GM12801 (cell line): ENCODE results near the gene EFNB2.

ENCODE experiments used
- CTCF ChIP-seq: IDR thresholded peaks from one replicate; pipeline ENCODE4 v1.5.1; 2011; ENCODE audit warnings: control low read depth; ENCODE audit not compliant: insufficient read length; ENCODE audit errors: extremely low read depth

The EFNB2 gene

GRCh38 chr13:106505295-106505694, 30.2 kb downstream of the EFNB2 start:
- TF ChIP-seq CTCF, result no peak

GRCh38 chr13:106503730-106504453, 31.6 kb downstream of the EFNB2 start:
- TF ChIP-seq CTCF, result no peak

DNA sequence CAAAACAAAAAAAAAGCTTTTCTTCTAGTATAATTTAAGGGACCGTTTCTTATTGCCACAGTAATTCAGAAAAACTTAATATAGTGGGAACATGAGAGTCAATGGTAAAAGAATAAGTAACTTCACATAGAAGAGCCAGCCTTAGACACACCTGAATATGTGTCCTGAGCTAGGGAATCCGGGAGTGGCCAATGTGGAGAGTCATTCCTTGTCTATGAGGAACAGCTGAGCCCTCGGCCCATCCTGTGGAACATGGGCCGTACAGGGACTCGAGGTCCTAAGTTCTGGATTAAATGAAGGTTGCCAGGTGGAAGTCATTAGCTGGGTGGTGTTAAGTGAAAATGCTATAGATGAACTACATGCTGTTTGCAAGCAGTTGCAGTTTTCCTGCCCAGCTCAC, 32.2 kb downstream of the EFNB2 start:
- TF ChIP-seq CTCF, result no peak

- no peak for TF ChIP-seq CTCF
These were observed 35.0 kb downstream of the EFNB2 start for GRCh38 chr13:106500445-106500844.

DNA sequence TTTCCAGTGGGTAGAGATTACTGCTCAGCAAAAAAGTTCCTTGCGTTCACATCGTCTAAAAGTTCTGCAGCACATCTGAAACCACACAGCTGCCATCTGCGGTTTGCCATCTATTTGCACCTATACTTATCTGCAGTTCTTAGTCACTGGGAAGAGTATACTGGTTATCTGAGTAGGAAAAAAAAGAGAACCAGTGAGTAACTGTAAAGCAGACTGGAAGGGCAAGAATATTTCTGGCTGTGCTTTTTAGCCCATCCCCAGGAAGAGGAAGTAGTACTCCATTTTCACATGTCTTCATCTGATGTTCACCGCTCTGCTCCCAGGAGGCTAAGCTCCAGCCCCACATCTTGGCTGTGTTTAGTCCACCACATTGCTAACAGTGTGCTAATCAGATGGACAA, 35.6 kb downstream of the EFNB2 start:
- TF ChIP-seq CTCF, result no peak

DNA sequence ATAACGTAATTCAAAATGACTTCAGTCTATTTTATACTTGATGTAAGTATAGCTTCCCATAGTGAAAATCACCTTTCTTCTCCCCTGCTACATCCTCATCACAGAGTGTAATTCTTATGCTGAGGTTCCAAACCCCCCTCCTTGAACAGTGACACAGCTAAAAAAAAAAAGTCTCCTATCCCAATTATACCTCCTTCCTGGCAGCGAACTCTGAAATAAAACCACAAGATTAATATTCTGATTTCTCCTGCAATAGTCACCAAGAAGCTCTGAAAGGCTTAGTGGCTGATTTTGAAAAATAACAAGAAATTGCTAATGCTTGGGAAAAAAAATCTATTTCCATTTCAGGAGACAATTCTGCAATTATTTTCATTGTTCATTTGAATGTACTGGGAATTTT, 36.3 kb downstream of the EFNB2 start:
- no peak for TF ChIP-seq CTCF

- no peak for TF ChIP-seq CTCF
These were observed 36.9 kb downstream of the EFNB2 start for GRCh38 chr13:106498571-106498970.
